Retinal pigment epithelial cell (primary cell): Measurements from ENCODE around the gene SYNGR1.
"Not testable (repeated sequence)": the region's sequence is repeated elsewhere in the genome, so short reads cannot be mapped to it uniquely, and the experiment has no call there.

Experiments used
- DNase-seq: peaks from one replicate; pipeline ENCODE4 v3.0.0-alpha.2; 2010; ENCODE audit warnings: low read depth
- H3K4me3 ChIP-seq: 2 replicates; pipeline ENCODE4 v1.5.1; 2011; ENCODE audit warnings: mild to moderate bottlenecking, low read length, control low read depth, moderate library complexity
- CTCF ChIP-seq: conservative IDR thresholded peaks from 2 replicates; pipeline ENCODE4 v1.5.1; 2011; ENCODE audit warnings: low read depth, low read length, control low read depth, inconsistent platforms

The SYNGR1 gene

GRCh38 chr22:39355080-39355479, 5.3 kb downstream of the SYNGR1 start:
- DNase-seq = no peak
- H3K4me3 ChIP-seq = no peak overlapping the region
- TF ChIP-seq CTCF = no peak

GRCh38 chr22:39355805-39356204, 6.0 kb downstream of the SYNGR1 start:
- DNase-seq, H3K4me3 ChIP-seq: not testable (repeated sequence)

- no peak for TF ChIP-seq CTCF
- DNase-seq = no peak
- no peak overlapping the region for H3K4me3 ChIP-seq
These were observed 6.7 kb downstream of the SYNGR1 start for GRCh38 chr22:39356464-39356863.

- not testable (repeated sequence) for H3K4me3 ChIP-seq, DNase-seq
These were observed 7.6 kb downstream of the SYNGR1 start for GRCh38 chr22:39357110-39358108.

- DNase-seq, H3K4me3 ChIP-seq: not testable (repeated sequence)
These were observed 8.4 kb downstream of the SYNGR1 start for GRCh38 chr22:39358197-39358596.

- no peak for TF ChIP-seq CTCF
- no peak for DNase-seq
- no peak overlapping the region for H3K4me3 ChIP-seq
These were observed 9.9 kb downstream of the SYNGR1 start for GRCh38 chr22:39359659-39360195.

GRCh38 chr22:39360242-39360641, 10.5 kb downstream of the SYNGR1 start:
- DNase-seq = no peak
- no peak for TF ChIP-seq CTCF

GRCh38 chr22:39360674-39361413, 11.1 kb downstream of the SYNGR1 start:
- TF ChIP-seq CTCF = no peak
- no peak overlapping the region for H3K4me3 ChIP-seq
- DNase-seq = no peak

More at GRCh38 chr22:39360242-39360641, 10.5 kb downstream of the SYNGR1 start:
- H3K4me3 ChIP-seq = no peak overlapping the region
